Fibroblast of mammary gland (primary cell): ENCODE measurements around the gene KCNJ6.

Experiments
- DNase-seq: peaks from one replicate; pipeline ENCODE4 v3.0.0-alpha.2; 2010; ENCODE audit warnings: low read depth
- H3K4me3 ChIP-seq: 2 replicates; pipeline ENCODE4 v1.5.1; 2011; ENCODE audit warnings: low read depth, mild to moderate bottlenecking, low read length, moderate library complexity; ENCODE audit not compliant: control insufficient read depth
- CTCF ChIP-seq: conservative IDR thresholded peaks from 2 replicates; pipeline ENCODE4 v1.5.1; 2011; ENCODE audit warnings: low read depth, low read length, inconsistent platforms; ENCODE audit not compliant: control insufficient read depth, insufficient read depth

Gene KCNJ6

GRCh38 chr21:37757606-37758376, 158.5 kb downstream of the KCNJ6 start:
- no peak for TF ChIP-seq CTCF
- peak; percentile 2 for DNase-seq
- no peak overlapping the region for H3K4me3 ChIP-seq

- no peak for TF ChIP-seq CTCF
- no peak overlapping the region for H3K4me3 ChIP-seq
- no peak for DNase-seq
Observed at GRCh38 chr21:37753122-37753599, 163.1 kb downstream of the KCNJ6 start.

- no peak for TF ChIP-seq CTCF
- no peak overlapping the region for H3K4me3 ChIP-seq
- no peak for DNase-seq
Observed at GRCh38 chr21:37751268-37751975, 164.8 kb downstream of the KCNJ6 start.

DNA sequence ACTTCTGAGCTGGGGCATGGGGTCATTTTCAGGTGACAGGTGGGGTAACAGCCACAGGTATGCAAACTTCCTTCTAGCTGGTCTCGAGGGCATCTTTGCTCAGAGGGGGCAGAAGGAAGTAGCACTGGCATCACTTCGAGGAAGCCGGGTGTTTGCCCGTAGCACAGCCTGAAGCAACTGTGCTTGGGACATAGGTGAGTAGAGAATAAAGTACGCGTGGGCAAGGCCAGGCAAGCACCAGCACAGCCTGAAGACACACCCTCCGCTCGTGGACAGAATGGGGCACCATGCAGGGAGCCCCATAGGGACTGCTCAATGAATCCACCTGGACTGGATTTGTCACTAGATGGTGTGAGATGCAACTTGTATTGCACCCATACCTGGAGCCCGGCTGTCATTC, 167.1 kb downstream of the KCNJ6 start:
- no peak for DNase-seq

DNA sequence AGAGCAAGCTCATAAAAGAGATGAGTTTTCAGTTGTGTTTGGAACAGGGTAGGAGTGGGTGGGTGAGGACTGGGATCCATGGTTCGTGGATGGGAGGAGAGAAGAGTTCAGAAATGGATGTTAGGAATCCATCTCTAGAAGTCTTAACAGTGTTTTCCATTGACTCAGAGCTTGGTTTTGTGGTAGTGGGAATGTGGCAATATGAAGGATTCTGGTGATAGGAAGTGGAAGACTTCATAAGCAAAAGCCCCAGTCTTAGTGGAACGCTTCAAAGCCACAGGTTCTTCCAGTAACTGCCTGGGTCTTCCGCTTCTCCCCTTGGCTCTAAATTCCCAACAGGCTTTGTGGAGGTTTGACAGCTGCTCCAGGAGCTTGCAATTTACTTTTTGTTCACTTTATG, 167.9 kb downstream of the KCNJ6 start:
- no peak for DNase-seq
- no peak for TF ChIP-seq CTCF
- no peak overlapping the region for H3K4me3 ChIP-seq

More for the DNA sequence above, 167.1 kb downstream of the KCNJ6 start:
- no peak for TF ChIP-seq CTCF
- H3K4me3 ChIP-seq, result no peak overlapping the region

GRCh38 chr21:37746849-37747248, 169.4 kb downstream of the KCNJ6 start:
- no peak for DNase-seq
- TF ChIP-seq CTCF, result no peak
- no peak overlapping the region for H3K4me3 ChIP-seq
